Naive thymus-derived CD4-positive, alpha-beta T cell (primary cell): ENCODE results near the gene NEU1. TPM values are rescaled to one million over a fixed set of nuclear protein-coding genes. Genes with fewer than 3 reads are reported as not detected.

Experiments used
- ATAC-seq: fragments of 150-1000 bp; cut with Tn5 transposase; 2 replicates; pipeline ENCODE4 v1.10.0; 2021; ENCODE audit warnings: mild to moderate bottlenecking, moderate library complexity
- CTCF ChIA-PET: fragments of 350-600 bp; sonication (Branson Sonifier 250); formaldehyde crosslinking; loops from one replicate; lab custom pipeline; 2021; ENCODE audit warnings: antibody characterized with exemption; lab: Charles Lee
- POLR2A ChIA-PET: fragments of 350-600 bp; sonication (Branson Sonifier 250); formaldehyde crosslinking; loops from one replicate; lab custom pipeline; 2021; ENCODE audit warnings: antibody characterized with exemption, inconsistent platforms; lab: Charles Lee
- DNase-seq, 9 donors: peaks; one replicate each; pipeline versions ENCODE4 v3.0.0 to v3.0.0-alpha.2; 2020 to 2022; ENCODE audit warnings: mixed read lengths in 1 of 9
- H3K27ac ChIP-seq: one replicate; pipeline ENCODE4 v1.7.0; 2013; ENCODE audit warnings: mild to moderate bottlenecking, low read depth, low read length, moderate library complexity
- H3K27me3 ChIP-seq, 2 donors: one replicate each; pipeline ENCODE4 v1.7.0; 2013; ENCODE audit warnings: low read length in 2 of 2, mild to moderate bottlenecking in 2 of 2, moderate library complexity in 2 of 2; ENCODE audit not compliant: control insufficient read depth in 2 of 2, insufficient read depth in 2 of 2
- H3K36me3 ChIP-seq, 3 experiments: 1 replicate in 2 of 3; 2 replicates in 1 of 3; pipeline ENCODE4 v1.7.0; 2013; ENCODE audit warnings: low read length in 3 of 3, mild to moderate bottlenecking in 3 of 3, moderate library complexity in 1 of 3; ENCODE audit not compliant: insufficient read depth in 3 of 3, control insufficient read depth in 2 of 3
- H3K4me1 ChIP-seq, 2 donors: one replicate each; pipeline ENCODE4 v1.7.0; 2013; ENCODE audit warnings: low read length in 2 of 2, mild to moderate bottlenecking in 2 of 2, moderate library complexity in 1 of 2; ENCODE audit not compliant: control insufficient read depth in 2 of 2, insufficient read depth in 2 of 2
- H3K4me3 ChIP-seq: 2 replicates; pipeline ENCODE4 v1.7.0; 2013; ENCODE audit warnings: mild to moderate bottlenecking, low read length
- H3K9me3 ChIP-seq, 3 experiments: 1 replicate in 2 of 3; 2 replicates in 1 of 3; pipeline ENCODE4 v1.7.0; 2013; ENCODE audit warnings: low read length in 3 of 3; ENCODE audit not compliant: control insufficient read depth in 2 of 3
- H3K27ac Mint-ChIP-seq, 9 donors: one replicate each; pipeline ENCODE4 v1.8.0; 2020 to 2022; ENCODE audit warnings: mixed read lengths in 9 of 9, mild to moderate bottlenecking in 8 of 9, moderate library complexity in 5 of 9, inconsistent platforms in 2 of 9
- H3K27me3 Mint-ChIP-seq, 5 donors: one replicate each; pipeline ENCODE4 v1.8.0; 2021 to 2022; ENCODE audit warnings: mixed read lengths in 5 of 5, mild to moderate bottlenecking in 1 of 5
- H3K36me3 Mint-ChIP-seq, 5 donors: one replicate each; pipeline ENCODE4 v1.8.0; 2020 to 2022; ENCODE audit warnings: mixed read lengths in 5 of 5, mild to moderate bottlenecking in 3 of 5, inconsistent platforms in 1 of 5
- H3K4me1 Mint-ChIP-seq, 7 donors: one replicate each; pipeline ENCODE4 v1.8.0; 2020 to 2022; ENCODE audit warnings: mixed read lengths in 7 of 7, mild to moderate bottlenecking in 3 of 7, inconsistent platforms in 1 of 7
- H3K4me3 Mint-ChIP-seq, 10 donors: one replicate each; pipeline ENCODE4 v1.8.0; 2020 to 2022; ENCODE audit warnings: mild to moderate bottlenecking in 10 of 10, mixed read lengths in 10 of 10, moderate library complexity in 6 of 10, inconsistent platforms in 2 of 10
- H3K9me3 Mint-ChIP-seq, 11 donors: one replicate each; pipeline ENCODE4 v1.8.0; 2020 to 2022; ENCODE audit warnings: mixed read lengths in 11 of 11, mild to moderate bottlenecking in 4 of 11, inconsistent platforms in 1 of 11, moderate library complexity in 1 of 11
- intact Hi-C, 2 donors: fragments of 100-400 bp; cut with micrococcal nuclease; formaldehyde crosslinking; loops; one replicate each; pipeline ENCODE4 v1.15.1; 2023
- polyA plus RNA-seq, 2 donors: library from polyadenylated mRNA; unstranded; fragments of 300-500 nt; fragmentation: Illumina TruSeq; gene quantifications; one replicate each; pipeline ENCODE4 v1.2.3, GENCODE V29; 2021
- total RNA-seq, 6 experiments: library from RNA in 5 of 6; stranded (reverse) in 5 of 6; gene quantifications; 1 replicate in 5 of 6; 2 replicates in 1 of 6; pipeline ENCODE4 v1.2.3 and lab custom pipeline; 2021 to 2026

NEU1 gene
- total and polyA plus RNA-seq, 7 experiments from 2014 or later, result 13.6 to 35.0 (median 19.9) TPM

GRCh38 chr6:31881136-31881859 lies 18.7 kb upstream of the NEU1 start:
- no peaks in the 10 kb centered on the region for H3K27me3 Mint-ChIP-seq
- peaks cover 9 to 45% (median 21%) of the 10 kb centered on the region in 5 donors for H3K36me3 Mint-ChIP-seq
- Histone ChIP-seq H3K36me3 (peaks cover 0 to 69% (median 3%) of the 10 kb centered on the region in 3 experiments), H3K4me3 (no peak overlapping the region), H3K27me3 (no peaks in the 10 kb centered on the region), H3K4me1 (no peaks in the 10 kb centered on the region), H3K9me3 (no peaks in the 10 kb centered on the region), H3K27ac (no peak overlapping the region)
- ChIA-PET CTCF (interaction anchor here (0.6 kb wide), 1 partner anchor 296 kb away, joined by 3 read pairs; no protein-coding TSS in a partner anchor), POLR2A (no interaction called here)
- H3K4me1 Mint-ChIP-seq, result peaks cover 0 to 5% (median 0%) of the 10 kb centered on the region in 7 donors
- intact Hi-C loops, result no loop called here
- no peak overlapping the region for H3K4me3 Mint-ChIP-seq
- DNase-seq (no peak), ATAC-seq (no peak)
- H3K9me3 Mint-ChIP-seq, result no peaks in the 10 kb centered on the region
- H3K27ac Mint-ChIP-seq, result peak overlapping the region in 1 of 9 donors; percentile 28

- DNase-seq, result no peak
- H3K27me3 Mint-ChIP-seq, result no peaks in the 10 kb centered on the region
Measured at GRCh38 chr6:31880616-31881015, 18.0 kb upstream of the NEU1 start.

GRCh38 chr6:31879901-31880300 lies 17.3 kb upstream of the NEU1 start:
- H3K4me3 Mint-ChIP-seq, result no peak overlapping the region
- intact Hi-C loops, result no loop called here
- no peak overlapping the region for H3K27ac Mint-ChIP-seq
- peaks cover 0 to 55% (median 3%) of the 10 kb centered on the region in 3 experiments for H3K36me3 ChIP-seq
- no peaks in the 10 kb centered on the region for H3K9me3 Mint-ChIP-seq
- no peaks in the 10 kb centered on the region for H3K27me3 Mint-ChIP-seq
- no peak overlapping the region for H3K4me3 ChIP-seq
- no peaks in the 10 kb centered on the region for H3K4me1 ChIP-seq
- no peak overlapping the region for H3K27ac ChIP-seq
- H3K9me3 ChIP-seq, result no peaks in the 10 kb centered on the region
- H3K4me1 Mint-ChIP-seq, result no peaks in the 10 kb centered on the region
- ChIA-PET POLR2A (no interaction called here), CTCF (no interaction called here)
- DNase-seq (no peak), ATAC-seq (no peak)
- H3K36me3 Mint-ChIP-seq, result peaks cover 6 to 35% (median 17%) of the 10 kb centered on the region in 5 donors
- H3K27me3 ChIP-seq, result no peaks in the 10 kb centered on the region

More at GRCh38 chr6:31880616-31881015, 18.0 kb upstream of the NEU1 start:
- Histone ChIP-seq H3K27ac (no peak overlapping the region), H3K27me3 (no peaks in the 10 kb centered on the region), H3K4me3 (no peak overlapping the region), H3K9me3 (no peaks in the 10 kb centered on the region), H3K36me3 (peaks cover 0 to 62% (median 3%) of the 10 kb centered on the region in 3 experiments), H3K4me1 (no peaks in the 10 kb centered on the region)
- ChIA-PET CTCF (no interaction called here), POLR2A (no interaction called here)
- no peaks in the 10 kb centered on the region for H3K4me1 Mint-ChIP-seq
- peaks cover 6 to 38% (median 17%) of the 10 kb centered on the region in 5 donors for H3K36me3 Mint-ChIP-seq
- H3K4me3 Mint-ChIP-seq, result no peak overlapping the region
- no peak overlapping the region for H3K27ac Mint-ChIP-seq
- intact Hi-C loops, result no loop called here
- H3K9me3 Mint-ChIP-seq, result no peaks in the 10 kb centered on the region
- no peak for ATAC-seq

GRCh38 chr6:31879143-31879542 lies 16.5 kb upstream of the NEU1 start:
- Histone ChIP-seq H3K4me3 (no peak overlapping the region), H3K27ac (no peak overlapping the region), H3K36me3 (peaks cover 0 to 48% (median 3%) of the 10 kb centered on the region in 3 experiments), H3K9me3 (no peaks in the 10 kb centered on the region), H3K4me1 (no peaks in the 10 kb centered on the region), H3K27me3 (no peaks in the 10 kb centered on the region)
- no peak for DNase-seq
- Mint-ChIP-seq H3K4me3 (no peak overlapping the region), H3K9me3 (no peaks in the 10 kb centered on the region), H3K36me3 (peaks cover 6 to 35% (median 17%) of the 10 kb centered on the region in 5 donors), H3K27me3 (no peaks in the 10 kb centered on the region), H3K4me1 (peaks cover 0 to 3% (median 0%) of the 10 kb centered on the region in 7 donors), H3K27ac (no peak overlapping the region)
- intact Hi-C loops, result no loop called here
- ChIA-PET POLR2A (no interaction called here), CTCF (no interaction called here)
- ATAC-seq, result no peak

GRCh38 chr6:31878726-31879125 lies 16.1 kb upstream of the NEU1 start, which contains the start of gene SLC44A4:
Gene SLC44A4, minus strand, starts transcription at chr6:31878997. Its CDS starts 17 bp downstream, at chr6:31878980.
- no peak for DNase-seq

GRCh38 chr6:31878222-31878621 lies 15.6 kb upstream of the NEU1 start:
- Histone ChIP-seq H3K27me3 (no peaks in the 10 kb centered on the region), H3K4me3 (no peak overlapping the region), H3K36me3 (peaks cover 0 to 38% (median 3%) of the 10 kb centered on the region in 3 experiments), H3K4me1 (no peaks in the 10 kb centered on the region), H3K9me3 (no peaks in the 10 kb centered on the region), H3K27ac (no peak overlapping the region)
- no peak for ATAC-seq
- Mint-ChIP-seq H3K9me3 (no peaks in the 10 kb centered on the region), H3K4me1 (peaks cover 0 to 4% (median 0%) of the 10 kb centered on the region in 7 donors), H3K27ac (peak overlapping the region in 2 of 9 donors; percentile 36 to 67), H3K27me3 (no peaks in the 10 kb centered on the region), H3K4me3 (no peak overlapping the region), H3K36me3 (peaks cover 6 to 35% (median 17%) of the 10 kb centered on the region in 5 donors)
- no peak for DNase-seq
- intact Hi-C loops, result no loop called here
- ChIA-PET POLR2A (interaction anchor here (0.5 kb wide), 1 partner anchor 19 kb away, joined by 4 read pairs; the partner anchor contains the start of gene EHMT2), CTCF (no interaction called here)

More at GRCh38 chr6:31878726-31879125, 16.1 kb upstream of the NEU1 start, which contains the start of gene SLC44A4:
- CTCF ChIA-PET, result no interaction called here
- Histone ChIP-seq H3K36me3 (peaks cover 0 to 43% (median 3%) of the 10 kb centered on the region in 3 experiments), H3K4me3 (no peak within 1 kb of the TSS), H3K27me3 (no peaks in the 10 kb centered on the region), H3K9me3 (no peaks in the 10 kb centered on the region), H3K4me1 (no peaks in the 10 kb centered on the region), H3K27ac (no peak within 1 kb of the TSS)
- H3K36me3 Mint-ChIP-seq, result peaks cover 6 to 35% (median 17%) of the 10 kb centered on the region in 5 donors
- intact Hi-C loops, result no loop called here
- H3K27ac Mint-ChIP-seq, result peak within 1 kb of the TSS in 2 of 9 donors; percentile 36 to 67
- ATAC-seq, result no peak
- H3K4me3 Mint-ChIP-seq, result no peak within 1 kb of the TSS
- H3K4me1 Mint-ChIP-seq, result peaks cover 0 to 4% (median 0%) of the 10 kb centered on the region in 7 donors
- no peaks in the 10 kb centered on the region for H3K9me3 Mint-ChIP-seq
- no peaks in the 10 kb centered on the region for H3K27me3 Mint-ChIP-seq
- POLR2A ChIA-PET, result interaction anchor here (0.5 kb wide), 1 partner anchor 19 kb away, joined by 4 read pairs; the partner anchor contains the start of gene EHMT2
